Stimulated activated CD8-positive, alpha-beta memory T cell treated with anti-CD3 and anti-CD28 coated beads, Interleukin-12 subunit alpha, Interleukin-12 subunit beta, amount 100 ng/mL, for 1 hour (primary cell): ENCODE measurements around the gene NUP37.

Source experiments
- DNase-seq: peaks from one replicate; pipeline ENCODE4 v3.0.0-alpha.2; 2020; ENCODE audit warnings: low read depth

NUP37 gene

DNA sequence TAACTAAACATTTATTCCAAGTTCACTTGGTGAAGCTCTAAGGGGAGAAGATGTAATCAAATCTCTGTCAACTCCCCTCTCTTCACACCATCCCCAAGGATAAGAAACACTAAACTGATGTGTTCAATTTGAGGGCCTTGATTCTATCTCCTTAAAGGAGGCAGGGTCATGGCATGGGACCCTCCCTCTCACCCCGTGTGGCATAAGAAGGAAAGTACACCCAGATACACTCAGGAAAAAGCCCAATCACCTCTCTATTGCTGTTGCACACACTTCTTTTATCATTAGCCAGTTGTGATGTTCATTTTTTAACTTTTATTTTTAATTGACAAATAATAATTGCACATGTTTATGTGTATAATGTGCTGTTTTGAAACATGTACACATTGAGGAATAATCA lies 93.2 kb downstream of the NUP37 start:
- no peak for DNase-seq

GRCh38 chr12:102024765-102025164 lies 95.1 kb downstream of the NUP37 start:
- no peak for DNase-seq

DNA sequence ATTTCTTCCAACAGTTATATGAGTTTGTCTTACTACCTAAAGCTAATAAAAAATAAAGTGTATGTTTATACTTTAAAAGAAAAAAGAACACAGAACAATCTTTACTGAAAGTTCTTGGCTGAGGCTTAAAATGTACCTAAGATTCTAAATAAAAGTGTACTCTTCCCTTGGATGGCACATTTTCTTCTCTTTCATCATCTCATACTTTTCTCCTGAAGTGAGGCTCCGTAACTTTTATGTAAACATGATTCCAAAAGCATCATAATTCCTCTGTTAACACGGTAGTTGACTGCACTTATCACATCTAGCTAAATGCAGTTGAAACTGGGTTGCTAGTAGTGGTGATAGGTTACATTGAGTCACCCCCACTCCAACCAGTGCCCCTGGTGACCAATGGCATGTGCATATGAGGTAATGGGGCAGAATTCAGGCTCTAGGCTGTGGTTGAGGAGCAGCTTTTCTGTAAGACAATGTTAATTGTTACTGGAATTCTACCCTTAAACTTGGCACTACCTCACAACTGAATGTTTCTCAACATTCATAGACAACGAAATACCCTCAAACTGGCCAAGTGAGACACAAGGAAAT lies 96.5 kb downstream of the NUP37 start:
- DNase-seq = no peak
